ENCODE measurements around the gene PGA4.

DNA sequence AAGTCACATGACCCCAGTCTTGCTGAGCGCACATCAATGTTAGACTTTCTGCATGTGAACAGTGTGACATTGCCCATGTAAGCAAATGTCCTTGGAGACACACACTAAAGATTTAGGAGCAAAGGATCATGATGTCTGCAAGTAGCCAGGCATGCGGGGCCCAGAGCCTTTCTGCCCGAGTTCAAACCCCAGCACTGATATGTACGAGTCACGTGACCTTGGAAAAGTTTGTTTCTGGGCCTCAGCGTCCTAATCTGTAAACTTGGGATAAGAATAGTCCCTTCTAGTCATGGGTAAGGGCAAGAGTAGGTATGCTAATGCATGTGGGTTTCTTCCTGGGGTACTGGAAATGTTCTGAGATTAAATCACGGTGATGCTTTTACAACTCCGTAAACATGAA is 35.6 kb upstream of the PGA4 start:
- TF ChIP-seq, protein P1, sequence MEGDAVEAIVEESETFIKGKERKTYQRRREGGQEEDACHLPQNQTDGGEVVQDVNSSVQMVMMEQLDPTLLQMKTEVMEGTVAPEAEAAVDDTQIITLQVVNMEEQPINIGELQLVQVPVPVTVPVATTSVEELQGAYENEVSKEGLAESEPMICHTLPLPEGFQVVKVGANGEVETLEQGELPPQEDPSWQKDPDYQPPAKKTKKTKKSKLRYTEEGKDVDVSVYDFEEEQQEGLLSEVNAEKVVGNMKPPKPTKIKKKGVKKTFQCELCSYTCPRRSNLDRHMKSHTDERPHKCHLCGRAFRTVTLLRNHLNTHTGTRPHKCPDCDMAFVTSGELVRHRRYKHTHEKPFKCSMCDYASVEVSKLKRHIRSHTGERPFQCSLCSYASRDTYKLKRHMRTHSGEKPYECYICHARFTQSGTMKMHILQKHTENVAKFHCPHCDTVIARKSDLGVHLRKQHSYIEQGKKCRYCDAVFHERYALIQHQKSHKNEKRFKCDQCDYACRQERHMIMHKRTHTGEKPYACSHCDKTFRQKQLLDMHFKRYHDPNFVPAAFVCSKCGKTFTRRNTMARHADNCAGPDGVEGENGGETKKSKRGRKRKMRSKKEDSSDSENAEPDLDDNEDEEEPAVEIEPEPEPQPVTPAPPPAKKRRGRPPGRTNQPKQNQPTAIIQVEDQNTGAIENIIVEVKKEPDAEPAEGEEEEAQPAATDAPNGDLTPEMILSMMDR (IDR thresholded peaks at IDR 0.05) = no peak
- TF ChIP-seq ZFX (IDR thresholded peaks at IDR 0.05; ENCODE audit: borderline replicate concordance) = no peak
